Endodermal cell (in vitro differentiated cells): Measurements from ENCODE around the gene DSCAML1. TPM values are rescaled to one million over a fixed set of nuclear protein-coding genes. Genes with fewer than 3 reads are reported as not detected.

ENCODE experiments used
- DNase-seq: peaks from one replicate; pipeline ENCODE4 v3.0.0-alpha.2; 2017
- H3K27ac ChIP-seq: 2 replicates; pipeline ENCODE4 v1.5.1; 2013; ENCODE audit warnings: mild to moderate bottlenecking, low read depth, low read length, moderate library complexity
- H3K27me3 ChIP-seq: 2 replicates; pipeline ENCODE4 v1.6.1; 2013; ENCODE audit warnings: mild to moderate bottlenecking, low read length, moderate library complexity; ENCODE audit not compliant: insufficient read depth, control insufficient read depth, poor library complexity, severe bottlenecking
- H3K36me3 ChIP-seq: 2 replicates; pipeline ENCODE4 v1.7.0; 2013; ENCODE audit warnings: mild to moderate bottlenecking, low read length, moderate library complexity; ENCODE audit not compliant: control insufficient read depth, insufficient read depth
- H3K4me1 ChIP-seq: one replicate; pipeline ENCODE4 v1.7.0; 2013; ENCODE audit warnings: low read length; ENCODE audit not compliant: control insufficient read depth, insufficient read depth
- H3K4me3 ChIP-seq: 2 replicates; pipeline ENCODE4 v1.5.1; 2013; ENCODE audit warnings: mild to moderate bottlenecking, low read length, moderate library complexity
- H3K9ac ChIP-seq: 2 replicates; pipeline ENCODE4 v1.6.1; 2013; ENCODE audit warnings: mild to moderate bottlenecking, low read length, moderate library complexity; ENCODE audit not compliant: poor library complexity, severe bottlenecking; ENCODE audit errors: extremely low read depth
- H3K9me3 ChIP-seq: 2 replicates; pipeline ENCODE4 v1.6.1; 2013; ENCODE audit warnings: mild to moderate bottlenecking, low read length, moderate library complexity; ENCODE audit not compliant: control insufficient read depth
- H3K27ac Mint-ChIP-seq: 2 replicates; pipeline ENCODE4 v1.8.0; 2020; ENCODE audit warnings: mixed read lengths
- H3K27me3 Mint-ChIP-seq: 2 replicates; pipeline ENCODE4 v1.8.0; 2021; ENCODE audit warnings: mild to moderate bottlenecking, mixed read lengths; ENCODE audit not compliant: insufficient read depth
- H3K36me3 Mint-ChIP-seq: 2 replicates; pipeline ENCODE4 v1.8.0; 2020; ENCODE audit warnings: low read depth, mixed read lengths
- H3K4me1 Mint-ChIP-seq: 2 replicates; pipeline ENCODE4 v1.8.0; 2020; ENCODE audit warnings: mixed read lengths
- H3K4me3 Mint-ChIP-seq: 2 replicates; pipeline ENCODE4 v1.8.0; 2020; ENCODE audit warnings: mild to moderate bottlenecking, moderate library complexity, mixed read lengths
- H3K9me3 Mint-ChIP-seq: 2 replicates; pipeline ENCODE4 v1.8.0; 2020; ENCODE audit warnings: mild to moderate bottlenecking, mixed read lengths
- WGBS, 2 experiments: methylation state at CpG; one replicate each; pipeline versions ENCODE4 v1.1.5 to v1.1.7; 2013; ENCODE audit warnings: missing lambda C conversion rate in 2 of 2, mixed read lengths in 1 of 2; ENCODE audit not compliant: insufficient coverage in 1 of 2, insufficient read length in 1 of 2; 5-methylcytosine and 5-hydroxymethylcytosine counted together
- total RNA-seq, 2 donors: library from RNA; stranded (reverse); fragmentation: NEBNext Ultra II Directional in 1 of 2; extraction: Animal tissue kit (Norgen Biotek cat#: 25700) in 1 of 2; gene quantifications; 2 replicates in 1 of 2; 3 replicates in 1 of 2; pipeline ENCODE4 v1.2.1, GENCODE V29; 2021
- TF ChIP-seq, protein P1 (sequence below): fragments of 200-600 bp; sonication (generic); conservative IDR thresholded peaks from 2 replicates; pipeline ENCODE4 v1.5.0; 2021; ENCODE audit warnings: antibody characterized with exemption, mild to moderate bottlenecking

Gene DSCAML1
- total RNA-seq, 2 donors from 2014 or later, result 5.6 to 10.9 TPM

DNA sequence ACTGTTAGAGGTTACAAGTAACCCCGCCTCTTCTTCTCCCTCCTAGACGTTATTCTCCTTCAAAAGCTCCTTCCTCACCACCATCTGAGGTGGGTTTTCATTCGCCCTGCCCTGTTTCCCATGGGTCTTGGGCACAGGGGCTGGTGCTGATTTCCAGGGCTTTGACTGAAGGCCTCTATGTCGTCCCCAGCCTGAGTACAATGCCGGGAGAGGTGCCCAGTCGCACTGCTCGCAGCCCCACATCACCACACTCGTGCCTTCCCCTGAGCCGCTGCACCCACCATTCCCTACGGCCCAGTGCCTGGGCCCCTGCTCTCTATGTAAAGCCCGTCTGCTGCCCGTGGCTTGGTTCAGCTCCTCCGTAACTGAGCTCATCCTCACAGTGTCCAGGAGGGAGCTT lies 169.8 kb downstream of the DSCAML1 start:
- H3K4me1 ChIP-seq, result no peaks in the 10 kb centered on the region
- Mint-ChIP-seq H3K27me3 (peaks cover 83% of the 10 kb centered on the region), H3K27ac (no peak overlapping the region), H3K4me1 (peaks cover 14% of the 10 kb centered on the region), H3K36me3 (no peaks in the 10 kb centered on the region), H3K4me3 (no peak overlapping the region), H3K9me3 (no peaks in the 10 kb centered on the region)
- no peaks in the 10 kb centered on the region for H3K9me3 ChIP-seq
- H3K27ac ChIP-seq, result no peak overlapping the region
- DNase-seq, result no peak
- no peaks in the 10 kb centered on the region for H3K36me3 ChIP-seq
- WGBS, 2 experiments, result 87 to 88% methylated on average over 13 of the region's 13 CpGs
- H3K4me3 ChIP-seq, result no peak overlapping the region
- H3K27me3 ChIP-seq, result peaks cover 90% of the 10 kb centered on the region
- TF ChIP-seq, protein P1, sequence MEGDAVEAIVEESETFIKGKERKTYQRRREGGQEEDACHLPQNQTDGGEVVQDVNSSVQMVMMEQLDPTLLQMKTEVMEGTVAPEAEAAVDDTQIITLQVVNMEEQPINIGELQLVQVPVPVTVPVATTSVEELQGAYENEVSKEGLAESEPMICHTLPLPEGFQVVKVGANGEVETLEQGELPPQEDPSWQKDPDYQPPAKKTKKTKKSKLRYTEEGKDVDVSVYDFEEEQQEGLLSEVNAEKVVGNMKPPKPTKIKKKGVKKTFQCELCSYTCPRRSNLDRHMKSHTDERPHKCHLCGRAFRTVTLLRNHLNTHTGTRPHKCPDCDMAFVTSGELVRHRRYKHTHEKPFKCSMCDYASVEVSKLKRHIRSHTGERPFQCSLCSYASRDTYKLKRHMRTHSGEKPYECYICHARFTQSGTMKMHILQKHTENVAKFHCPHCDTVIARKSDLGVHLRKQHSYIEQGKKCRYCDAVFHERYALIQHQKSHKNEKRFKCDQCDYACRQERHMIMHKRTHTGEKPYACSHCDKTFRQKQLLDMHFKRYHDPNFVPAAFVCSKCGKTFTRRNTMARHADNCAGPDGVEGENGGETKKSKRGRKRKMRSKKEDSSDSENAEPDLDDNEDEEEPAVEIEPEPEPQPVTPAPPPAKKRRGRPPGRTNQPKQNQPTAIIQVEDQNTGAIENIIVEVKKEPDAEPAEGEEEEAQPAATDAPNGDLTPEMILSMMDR, result no peak
- H3K9ac ChIP-seq, result no peak overlapping the region

DNA sequence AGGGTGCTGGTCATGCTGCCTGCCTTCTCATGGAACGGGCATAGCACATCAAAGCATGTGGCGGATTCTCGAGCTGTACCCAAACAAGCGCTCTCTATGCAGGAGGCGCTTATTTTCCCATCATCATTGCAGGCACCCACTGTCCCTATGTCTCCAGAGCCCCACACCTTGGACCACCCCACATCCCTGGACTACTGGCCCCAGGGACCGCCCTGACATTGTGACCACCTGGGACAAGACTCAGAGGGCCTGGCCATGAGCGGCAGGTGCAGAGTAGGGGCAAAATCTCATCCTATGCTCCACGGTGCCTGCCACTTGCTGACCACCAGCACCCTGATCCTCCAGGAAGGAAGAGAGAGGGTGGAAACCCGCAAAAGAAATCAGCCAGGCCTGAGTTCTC lies 170.4 kb downstream of the DSCAML1 start:
- Mint-ChIP-seq H3K36me3 (no peaks in the 10 kb centered on the region), H3K27ac (no peak overlapping the region), H3K4me1 (peaks cover 14% of the 10 kb centered on the region), H3K9me3 (peaks cover 1% of the 10 kb centered on the region), H3K27me3 (peaks cover 81% of the 10 kb centered on the region), H3K4me3 (no peak overlapping the region)
- Histone ChIP-seq H3K36me3 (no peaks in the 10 kb centered on the region), H3K4me1 (no peaks in the 10 kb centered on the region), H3K27ac (no peak overlapping the region), H3K9ac (no peak overlapping the region), H3K9me3 (peaks cover 2% of the 10 kb centered on the region), H3K27me3 (peaks cover 92% of the 10 kb centered on the region), H3K4me3 (no peak overlapping the region)
- 90 to 98% methylated on average over 8 to 9 of the region's 9 CpGs for WGBS, 2 experiments
- TF ChIP-seq, protein P1, result no peak
- no peak for DNase-seq

DNA sequence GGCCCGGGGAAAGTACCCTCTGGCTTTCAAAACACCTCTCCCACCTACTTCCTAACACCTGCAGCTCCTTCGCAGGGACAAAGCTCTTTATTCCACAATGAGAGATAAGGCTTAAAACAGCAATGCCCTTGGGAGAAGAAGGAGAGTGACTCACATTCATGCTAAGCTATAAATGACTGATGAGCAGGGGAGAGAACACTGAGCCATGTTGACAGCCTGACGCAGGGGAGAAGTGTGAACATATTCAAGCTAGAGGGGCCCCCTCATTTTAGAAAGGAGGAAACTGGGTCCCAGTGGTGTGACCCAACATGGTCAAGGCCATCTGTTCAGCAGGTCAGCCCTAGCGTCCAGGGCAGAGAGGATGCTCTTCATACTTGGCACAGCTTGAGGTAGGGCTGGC lies 171.8 kb downstream of the DSCAML1 start:
- H3K27ac Mint-ChIP-seq, result no peak overlapping the region
- Histone ChIP-seq H3K27me3 (peaks cover 82% of the 10 kb centered on the region), H3K9me3 (peaks cover 8% of the 10 kb centered on the region), H3K9ac (no peak overlapping the region), H3K4me3 (no peak overlapping the region), H3K36me3 (no peaks in the 10 kb centered on the region), H3K4me1 (no peaks in the 10 kb centered on the region), H3K27ac (no peak overlapping the region)
- TF ChIP-seq, protein P1, result no peak
- no peak overlapping the region for H3K4me3 Mint-ChIP-seq
- WGBS, 2 experiments, result 56 to 79% methylated on average over 2 to 4 of the region's 4 CpGs
- DNase-seq, result no peak
- peaks cover 6% of the 10 kb centered on the region for H3K9me3 Mint-ChIP-seq
- H3K4me1 Mint-ChIP-seq, result peaks cover 16% of the 10 kb centered on the region
- H3K27me3 Mint-ChIP-seq, result peaks cover 76% of the 10 kb centered on the region
- no peaks in the 10 kb centered on the region for H3K36me3 Mint-ChIP-seq
